Stimulated activated CD4-positive, alpha-beta T cell treated with anti-CD3 and anti-CD28 coated beads, Interleukin-4, amount 100 ng/mL, for 48 hours (primary cell): ENCODE measurements around the gene REN.

Experiments used
- DNase-seq, 2 donors: peaks; one replicate each; pipeline ENCODE4 v3.0.0-alpha.2; 2020; ENCODE audit warnings: low read depth in 2 of 2

The REN gene

GRCh38 chr1:204134103-204134502 lies 32.0 kb downstream of the REN start:
- DNase-seq: no peak

GRCh38 chr1:204132718-204133117 lies 33.4 kb downstream of the REN start:
- no peak for DNase-seq

GRCh38 chr1:204131978-204132377 lies 34.2 kb downstream of the REN start:
- no peak for DNase-seq

- DNase-seq: no peak
These were observed 34.9 kb downstream of the REN start for GRCh38 chr1:204130981-204131892.

GRCh38 chr1:204130178-204130577 lies 36.0 kb downstream of the REN start:
- DNase-seq: no peak

- DNase-seq: peak; percentile 42 to 53
These were observed 36.9 kb downstream of the REN start for GRCh38 chr1:204128964-204129896.

GRCh38 chr1:204128464-204128963 lies 37.6 kb downstream of the REN start:
- no peak for DNase-seq

- no peak for DNase-seq
These were observed 38.4 kb downstream of the REN start for GRCh38 chr1:204127597-204128242.

- no peak for DNase-seq
These were observed 39.2 kb downstream of the REN start for GRCh38 chr1:204126956-204127355.

GRCh38 chr1:204126386-204126785 lies 39.8 kb downstream of the REN start:
- no peak for DNase-seq

- DNase-seq: no peak
These were observed 40.3 kb downstream of the REN start for GRCh38 chr1:204125759-204126351.

- no peak for DNase-seq
These were observed 41.5 kb downstream of the REN start for GRCh38 chr1:204124639-204125038.

GRCh38 chr1:204123376-204123775 lies 42.8 kb downstream of the REN start:
- DNase-seq: no peak

- DNase-seq: no peak
These were observed 44.1 kb downstream of the REN start for GRCh38 chr1:204121840-204122555.

- DNase-seq: no peak
These were observed 49.6 kb downstream of the REN start for GRCh38 chr1:204116539-204116938.

- DNase-seq: no peak
These were observed 51.0 kb downstream of the REN start for GRCh38 chr1:204115116-204115515.

- DNase-seq: no peak
These were observed 51.5 kb downstream of the REN start for GRCh38 chr1:204114606-204115005.

GRCh38 chr1:204113896-204114295 lies 52.2 kb downstream of the REN start:
- DNase-seq: no peak

- no peak for DNase-seq
These were observed 53.0 kb downstream of the REN start for GRCh38 chr1:204112876-204113730.
